ENCODE measurements around the gene OR2B3.
"Not testable (repeated sequence)": the region's sequence is repeated elsewhere in the genome, so short reads cannot be mapped to it uniquely, and the experiment has no call there.

The OR2B3 gene

GRCh38 chr6:29087213-29087612 is at the start of gene OR2B3:
Gene OR2B3 (minus strand): TSS chr6:29087313. CDS start chr6:29087248, 65 bp downstream.
- DNase-seq = no peak

GRCh38 chr6:29131691-29132090 is 44.6 kb upstream of the OR2B3 start:
- DNase-seq = no peak

- no peak for DNase-seq
Measured at GRCh38 chr6:29130644-29131043, 43.5 kb upstream of the OR2B3 start.

GRCh38 chr6:29129326-29130012 is 42.4 kb upstream of the OR2B3 start:
- DNase-seq = no peak

- not testable (repeated sequence) for DNase-seq
Measured at GRCh38 chr6:29114964-29115363, 27.9 kb upstream of the OR2B3 start.

GRCh38 chr6:29112135-29112534 is 25.0 kb upstream of the OR2B3 start:
- no peak for DNase-seq

- no peak for DNase-seq
Measured at GRCh38 chr6:29107758-29108157, 20.6 kb upstream of the OR2B3 start, which contains the start of gene OR2J3. Gene OR2J3 (plus strand): TSS chr6:29108058. CDS start chr6:29111891, 3,833 bp downstream.

GRCh38 chr6:29099190-29099589 is 12.1 kb upstream of the OR2B3 start, which contains the start of gene OR2J1:
Gene OR2J1 (plus strand): TSS chr6:29099490. CDS start chr6:29100943, 1,453 bp downstream.
- no peak for DNase-seq

GRCh38 chr6:29097803-29098202 is 10.7 kb upstream of the OR2B3 start:
- no peak for DNase-seq

GRCh38 chr6:29092957-29093356 is 5.8 kb upstream of the OR2B3 start:
- no peak for DNase-seq

GRCh38 chr6:29082457-29082856 is 4.7 kb downstream of the OR2B3 start:
- DNase-seq = no peak

GRCh38 chr6:29081312-29081711 is 5.8 kb downstream of the OR2B3 start:
- DNase-seq = no peak

- no peak for DNase-seq
Measured at GRCh38 chr6:29079203-29079602, 7.9 kb downstream of the OR2B3 start.

- no peak for DNase-seq
Measured at GRCh38 chr6:29071831-29072723, 15.0 kb downstream of the OR2B3 start.

GRCh38 chr6:29051680-29052079 is 35.4 kb downstream of the OR2B3 start:
- DNase-seq = no peak

GRCh38 chr6:29045075-29045474 is 42.0 kb downstream of the OR2B3 start, which contains the start of gene OR2W1:
Gene OR2W1 (minus strand): TSS chr6:29045175. CDS start chr6:29045175, 0 bp downstream.
- no peak for DNase-seq

Data from activated naive CD4-positive, alpha-beta T cell treated with anti-CD3 and anti-CD28 coated beads, Interleukin-2, amount 50 U/mL, for 16 hours (primary cell).